GM19025 (cell line): ENCODE results near the gene KCND3.

Experiments used
- ATAC-seq: cut with Tn5 transposase; IDR thresholded peaks from one replicate; pipeline ENCODE4 v1.9.1; 2021; ENCODE audit warnings: mild to moderate bottlenecking, low read depth, moderate library complexity; ENCODE audit not compliant: unreplicated experiment

Gene KCND3

GRCh38 chr1:111735321-111735720 lies 254.1 kb downstream of the KCND3 start:
- ATAC-seq: no peak

DNA sequence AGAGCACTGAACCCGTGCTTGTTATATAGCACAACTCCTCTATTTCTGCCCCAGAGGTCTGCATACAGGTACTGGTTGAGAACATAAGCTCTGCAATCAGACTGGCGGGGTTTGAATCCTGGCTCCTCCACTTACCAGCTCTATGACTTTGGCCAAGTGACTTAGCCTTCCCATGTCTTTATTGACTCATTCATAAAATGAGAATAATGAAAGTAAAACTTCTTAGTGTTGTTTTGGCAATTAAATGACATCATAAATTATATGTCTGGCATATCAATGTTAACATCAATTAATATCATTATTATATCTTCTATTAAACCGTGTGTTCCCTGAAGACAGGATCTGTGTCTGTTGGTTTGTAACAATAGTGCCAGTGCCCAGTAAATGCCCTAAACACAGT lies 254.6 kb downstream of the KCND3 start:
- no peak for ATAC-seq

DNA sequence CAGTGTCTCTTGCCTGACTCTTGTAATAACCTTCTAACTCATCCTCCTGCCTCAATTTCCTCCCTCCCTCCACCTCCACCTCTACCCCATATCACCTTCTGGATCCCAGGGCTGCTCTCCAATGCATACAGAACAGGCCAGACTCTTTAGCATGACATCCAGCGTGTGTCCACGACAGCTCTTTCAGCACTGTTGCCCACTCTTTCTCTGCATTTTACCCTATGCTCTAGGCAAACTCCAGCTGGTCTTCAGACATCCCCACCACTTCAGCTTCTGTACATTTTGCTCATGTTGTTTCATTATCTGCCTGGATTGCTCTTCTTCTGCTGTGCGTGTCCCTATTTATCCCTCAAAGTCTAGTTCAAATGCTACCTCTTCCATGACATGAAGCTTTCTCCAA lies 255.0 kb downstream of the KCND3 start:
- ATAC-seq: no peak

GRCh38 chr1:111733992-111734341 lies 255.5 kb downstream of the KCND3 start:
- no peak for ATAC-seq

DNA sequence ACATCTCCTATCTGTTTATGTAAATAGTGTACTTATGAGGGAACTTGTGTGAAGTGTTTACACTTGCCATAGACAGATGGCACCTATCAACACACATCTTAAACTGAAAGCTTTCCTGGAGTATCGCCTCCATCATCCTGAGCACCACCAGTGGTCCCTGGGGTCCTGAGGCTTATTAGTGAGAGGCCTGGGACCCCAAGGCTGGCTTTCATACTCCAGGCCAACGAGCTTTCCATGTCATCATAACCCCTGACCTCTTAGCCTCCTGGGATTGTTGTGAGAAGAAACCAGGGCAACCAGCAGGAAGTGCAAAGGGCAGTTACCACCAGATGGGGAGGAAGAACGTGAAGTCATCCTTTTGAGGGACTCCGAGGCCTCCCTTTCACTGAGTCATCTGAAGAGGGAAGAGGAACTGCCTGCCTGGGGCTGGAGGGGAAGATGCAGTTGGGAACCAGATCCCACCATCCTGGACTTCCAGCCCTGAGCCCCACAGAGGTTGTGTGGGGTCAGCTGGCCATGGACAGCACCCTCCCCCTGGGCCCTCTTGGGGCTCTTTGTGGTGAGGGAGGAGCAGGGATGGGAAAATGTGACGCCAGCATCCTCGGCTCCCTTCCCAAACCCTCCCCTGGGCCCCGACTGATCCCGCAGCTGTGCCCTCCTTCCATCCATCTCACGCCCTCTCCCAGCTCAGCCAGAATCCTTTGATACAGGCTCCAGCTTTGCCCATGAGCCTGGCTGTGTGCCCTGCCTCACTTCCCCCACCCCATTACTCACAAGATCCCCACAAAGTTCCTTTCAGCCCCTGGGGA lies 256.1 kb downstream of the KCND3 start:
- no peak for ATAC-seq

DNA sequence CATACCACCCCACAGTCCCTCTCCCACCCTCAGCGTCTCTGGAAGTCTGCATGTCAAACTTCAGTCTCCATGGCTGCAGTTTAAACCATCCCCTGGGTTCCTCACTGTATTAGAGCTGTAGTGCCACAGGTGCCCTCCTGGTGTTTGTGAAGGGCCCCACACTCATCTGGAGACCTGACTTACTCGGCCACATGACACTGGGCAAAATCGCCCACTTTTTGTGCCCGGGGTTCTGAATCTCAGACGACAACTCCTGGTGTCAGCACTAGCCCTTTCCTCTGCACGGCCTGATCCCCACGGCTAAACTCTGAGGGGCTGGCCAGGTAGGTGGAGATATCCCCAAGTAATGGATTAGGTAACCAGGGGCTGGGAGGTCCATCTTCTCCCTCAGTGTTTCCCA lies 256.8 kb downstream of the KCND3 start:
- ATAC-seq: no peak

DNA sequence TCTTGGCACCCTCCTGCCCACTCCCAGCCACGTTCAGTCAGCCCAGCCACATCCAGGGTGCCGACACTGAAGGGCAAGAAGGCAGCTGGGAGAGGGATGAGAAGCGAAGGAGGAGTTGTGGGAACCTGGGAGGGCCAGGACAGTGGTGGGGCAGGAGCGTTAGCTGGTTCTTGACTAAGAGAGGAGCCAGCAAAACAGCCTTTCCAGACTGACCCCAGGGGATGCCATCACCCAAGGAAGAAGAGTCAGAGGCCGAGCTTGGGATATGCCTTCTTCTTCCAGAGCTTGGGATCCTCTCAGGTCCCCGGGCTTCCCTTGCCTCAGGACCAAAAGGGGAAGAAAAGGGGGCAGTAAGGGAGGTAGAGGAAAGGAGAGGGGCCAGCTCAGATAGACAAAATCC lies 257.5 kb downstream of the KCND3 start:
- no peak for ATAC-seq

DNA sequence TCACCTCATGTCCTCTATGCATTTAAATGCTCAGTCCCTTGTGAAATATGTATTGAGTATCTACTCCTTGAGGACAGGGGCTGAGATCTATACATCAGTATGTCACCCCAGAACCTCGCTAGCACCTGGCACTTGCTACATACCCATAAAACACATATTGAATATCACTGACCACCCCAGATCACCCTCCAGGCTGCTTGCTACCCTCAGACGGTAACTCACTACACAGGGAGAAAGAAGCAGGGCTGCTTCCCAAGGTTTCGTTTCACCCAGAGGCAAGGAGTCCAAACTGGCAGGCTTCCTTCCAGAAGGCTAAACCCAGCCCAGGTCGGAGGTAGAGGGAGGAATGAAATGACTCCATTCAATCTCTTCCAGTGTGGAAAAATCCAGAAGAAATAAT lies 258.8 kb downstream of the KCND3 start:
- ATAC-seq: no peak

DNA sequence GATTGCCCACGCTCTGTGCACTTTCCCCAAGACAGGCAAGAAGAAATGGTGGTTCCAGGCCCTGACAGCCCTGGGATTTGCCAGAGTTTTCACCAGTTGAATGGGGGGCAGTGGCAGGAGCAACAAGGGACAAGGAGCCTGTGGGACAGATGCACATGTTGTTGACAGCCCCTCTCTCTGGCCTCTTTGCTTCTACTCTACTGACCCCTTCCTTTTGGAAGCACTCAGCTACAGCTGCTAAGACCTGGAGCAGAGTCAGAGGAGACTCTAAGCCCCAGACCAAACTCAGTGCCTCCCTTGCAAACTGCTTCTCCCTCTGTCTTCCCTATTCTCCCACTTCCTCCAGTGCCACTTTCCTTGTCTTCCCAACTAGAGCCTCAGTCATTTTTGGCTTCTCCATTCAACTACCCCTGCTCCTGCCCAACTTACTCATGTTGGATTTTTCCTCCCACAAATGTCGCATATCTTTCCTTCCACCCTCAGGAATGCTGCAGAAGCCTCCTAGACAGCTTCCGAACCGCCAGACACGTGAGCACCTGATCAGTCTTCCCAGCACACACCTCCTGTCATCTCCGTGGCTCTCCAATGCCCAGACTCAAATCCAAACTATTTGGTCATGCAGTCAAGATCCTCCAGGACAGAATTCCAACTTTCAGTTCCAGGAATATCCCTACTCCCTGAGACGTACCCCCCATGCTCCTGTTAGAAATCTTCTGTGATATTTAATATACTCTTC lies 259.4 kb downstream of the KCND3 start:
- ATAC-seq: no peak

GRCh38 chr1:111729271-111729921 lies 260.1 kb downstream of the KCND3 start:
- no peak for ATAC-seq

- no peak for ATAC-seq
Measured at GRCh38 chr1:111727056-111727455, 262.4 kb downstream of the KCND3 start.

DNA sequence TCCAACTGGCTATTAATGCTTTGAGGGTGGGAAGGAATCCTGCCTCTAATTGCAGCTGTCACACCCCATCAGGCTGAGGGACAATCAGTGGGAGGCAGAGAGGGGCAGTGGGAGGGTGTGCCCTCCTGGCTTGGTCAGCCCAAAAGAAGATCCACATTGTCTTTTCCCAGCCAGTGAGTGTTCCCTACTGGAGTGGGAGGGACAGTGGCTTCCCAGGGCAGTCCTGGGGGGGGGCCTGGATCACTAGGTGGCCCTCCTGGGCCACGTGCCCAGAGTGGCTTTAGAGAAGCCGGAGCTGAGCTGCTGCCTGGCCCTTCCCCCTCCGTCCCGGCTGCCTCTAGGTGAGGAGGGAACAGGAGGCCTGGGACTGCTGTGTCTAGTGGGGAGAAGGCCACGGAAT lies 264.3 kb downstream of the KCND3 start:
- no peak for ATAC-seq

DNA sequence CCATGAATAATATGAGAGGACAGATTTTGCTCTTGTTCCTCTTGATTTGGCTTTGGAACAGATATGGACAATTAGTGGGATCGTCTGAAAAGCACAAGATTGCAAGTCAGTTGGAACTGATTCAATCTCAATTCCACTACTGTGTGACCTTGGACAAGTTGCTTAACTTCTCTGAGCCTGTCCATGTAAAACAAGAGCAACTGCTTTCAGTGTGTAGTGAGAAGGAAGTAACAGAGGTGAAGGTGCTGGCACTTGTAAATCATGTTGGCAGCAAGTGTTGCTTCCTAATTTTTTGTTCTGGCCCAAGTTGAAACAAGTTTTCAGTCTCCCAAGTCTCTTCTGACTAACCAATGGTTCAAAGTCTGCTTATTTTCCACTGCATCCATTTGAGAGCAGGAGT lies 265.6 kb downstream of the KCND3 start:
- ATAC-seq: no peak

- no peak for ATAC-seq
Measured at GRCh38 chr1:111723091-111723806, 266.2 kb downstream of the KCND3 start.

GRCh38 chr1:111720977-111721786 lies 268.3 kb downstream of the KCND3 start:
- no peak for ATAC-seq
